SK-MEL-5 (cell line): Measurements from ENCODE around the gene DNAJC2. TPM values are rescaled to one million over a fixed set of nuclear protein-coding genes. Genes with fewer than 3 reads are reported as not detected.

ENCODE experiments used
- DNase-seq: peaks from one replicate; pipeline ENCODE4 v3.0.0-alpha.2; 2016; ENCODE audit warnings: low read depth, low spot score
- in situ Hi-C: cut with HindIII; loops from 2 replicates; pipeline ENCODE4 v1.10.0; 2016; ENCODE audit warnings: low sequenced_read_pairs, high pct_unique_total_duplicates, low pct_unique_long_range_greater_than_20kb
- polyA plus RNA-seq, 2 experiments: library from polyadenylated mRNA; depleted of rRNA; stranded (reverse); fragments of >200 nt; gene quantifications; 2 replicates each; pipeline ENCODE4 v1.2.3, GENCODE V29; 2015
- total RNA-seq: library from RNA; depleted of rRNA; stranded (reverse); fragments of >200 nt; shearing (Covaris generic); gene quantifications from 2 replicates; pipeline ENCODE4 v1.2.3, GENCODE V29; 2014; rRNA removed

Gene DNAJC2
- 42.6 and 44.3 TPM in 2 replicates for total RNA-seq
- polyA plus RNA-seq (2015; cell fraction: cytosol; rRNA removed) = 32.2 and 37.8 TPM in 2 replicates
- 149 and 154 TPM in 2 replicates for polyA plus RNA-seq (2015; cell fraction: nucleus; rRNA removed)

- peak; percentile 96 for DNase-seq
- in situ Hi-C loops = loop anchor here (5.0 kb wide), 1 partner anchor 37 kb away; no protein-coding TSS in a partner anchor
Observed at GRCh38 chr7:103344453-103345149, at the start of gene DNAJC2. Gene DNAJC2 (minus strand): TSS chr7:103344767. CDS start chr7:103344622, 145 bp downstream.

DNA sequence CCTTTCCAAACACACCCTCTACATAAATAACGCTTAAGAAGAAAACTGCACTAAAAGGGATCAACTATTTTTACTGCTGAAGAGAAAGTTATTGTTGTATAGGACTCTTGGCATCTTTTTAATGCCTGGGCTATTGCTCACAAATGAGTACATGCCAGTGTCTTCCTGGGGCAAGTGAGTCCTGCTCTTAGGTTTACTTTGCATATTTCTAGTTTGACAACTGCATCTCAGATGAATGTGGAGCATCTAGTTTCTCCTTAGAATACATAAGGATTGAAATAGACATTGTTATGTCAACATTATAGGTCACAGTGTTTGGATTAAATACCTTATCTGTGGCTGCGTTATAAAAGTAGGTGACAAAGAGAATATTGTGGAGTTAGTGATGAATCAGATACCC is 47.4 kb upstream of the DNAJC2 start:
- no peak for DNase-seq
- in situ Hi-C loops = no loop called here

- in situ Hi-C loops = no loop called here
- no peak for DNase-seq
Observed at GRCh38 chr7:103391150-103391549, 46.6 kb upstream of the DNAJC2 start.

DNA sequence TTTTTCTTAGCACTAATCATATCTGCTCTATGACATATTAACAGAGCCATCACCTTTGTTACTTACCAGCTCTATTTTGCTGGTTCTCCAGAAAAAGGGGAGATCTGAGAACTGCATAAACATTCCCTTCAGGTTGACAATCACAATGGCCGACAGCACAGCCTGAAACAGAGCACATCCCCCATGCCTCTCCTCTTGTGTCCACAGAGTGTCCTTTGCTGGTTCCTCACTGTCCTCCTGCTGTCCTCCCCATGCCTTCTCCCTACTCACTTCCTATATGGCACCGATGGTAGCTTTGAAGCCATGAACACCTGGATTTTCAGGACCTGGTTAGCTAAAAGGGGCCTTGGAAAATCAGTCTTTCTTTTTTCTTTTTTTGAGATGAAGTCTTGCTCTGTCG is 44.7 kb upstream of the DNAJC2 start:
- in situ Hi-C loops = no loop called here
- DNase-seq = no peak

- no peak for DNase-seq
- in situ Hi-C loops = no loop called here
Observed at GRCh38 chr7:103388469-103389140, 44.0 kb upstream of the DNAJC2 start.

- in situ Hi-C loops = no loop called here
Observed at GRCh38 chr7:103387242-103387641, 42.7 kb upstream of the DNAJC2 start.

GRCh38 chr7:103382032-103382402 is 37.5 kb upstream of the DNAJC2 start:
- no peak for DNase-seq
- in situ Hi-C loops = no loop called here

More at GRCh38 chr7:103387242-103387641, 42.7 kb upstream of the DNAJC2 start:
- DNase-seq = no peak

DNA sequence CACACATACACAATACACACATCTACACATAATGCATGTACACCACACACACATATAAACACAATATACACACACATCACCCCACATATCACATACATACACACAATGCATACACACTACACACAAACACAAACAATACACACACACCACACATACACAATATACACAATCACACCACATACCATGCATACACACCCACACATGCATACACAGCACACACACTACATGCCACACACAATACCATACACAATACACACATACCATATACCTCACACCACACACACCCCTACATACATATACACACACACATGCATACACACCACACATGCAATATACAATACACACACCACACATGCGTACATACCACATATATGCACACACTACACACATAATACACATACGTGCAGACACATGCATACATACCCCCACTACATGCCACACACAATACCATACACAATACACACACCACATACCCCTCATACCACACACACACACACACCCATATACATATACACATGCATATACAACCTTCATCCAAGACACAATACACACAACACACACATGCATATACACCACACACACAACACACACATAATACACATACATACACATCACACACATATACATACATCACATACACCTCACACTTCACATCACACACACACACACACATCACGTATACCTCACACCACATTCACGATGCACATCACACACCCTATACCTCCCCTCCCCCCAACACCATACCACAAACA is 36.9 kb upstream of the DNAJC2 start:
- in situ Hi-C loops = no loop called here
- no peak for DNase-seq

GRCh38 chr7:103380395-103381191 is 36.0 kb upstream of the DNAJC2 start:
- DNase-seq = no peak
- in situ Hi-C loops = no loop called here

DNA sequence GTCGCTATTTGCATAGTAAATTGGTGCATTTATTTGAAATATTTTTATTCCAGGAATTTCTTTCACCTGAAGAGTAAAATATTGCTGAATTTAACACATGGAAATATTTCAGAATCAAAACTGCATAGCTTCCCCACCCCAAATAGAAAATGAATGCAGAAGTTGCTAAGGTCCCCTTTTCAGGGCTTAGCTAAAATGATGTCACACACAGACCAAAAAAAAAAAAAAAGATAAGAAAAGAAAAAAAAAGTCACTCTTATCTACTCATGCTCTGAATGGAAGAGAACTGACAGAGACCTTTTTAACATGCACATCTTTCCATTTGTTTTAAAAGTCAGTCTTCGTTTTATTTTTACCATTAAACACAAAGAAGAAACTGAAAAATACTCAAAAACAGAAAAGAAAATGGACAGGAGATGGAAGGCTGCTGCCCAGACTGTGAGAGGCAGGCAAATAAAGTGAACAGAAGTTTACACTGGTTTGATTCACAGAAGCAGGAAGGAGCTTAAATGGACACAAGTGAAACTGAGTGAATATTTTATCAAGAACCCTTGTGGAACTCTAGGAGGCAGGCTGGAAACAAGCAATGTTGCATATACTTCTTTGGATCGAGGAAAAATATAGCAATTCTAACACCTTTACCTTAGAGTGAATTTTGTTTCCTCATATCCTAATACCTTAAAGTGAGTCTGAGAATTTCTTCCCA is 34.9 kb upstream of the DNAJC2 start:
- in situ Hi-C loops = no loop called here

DNA sequence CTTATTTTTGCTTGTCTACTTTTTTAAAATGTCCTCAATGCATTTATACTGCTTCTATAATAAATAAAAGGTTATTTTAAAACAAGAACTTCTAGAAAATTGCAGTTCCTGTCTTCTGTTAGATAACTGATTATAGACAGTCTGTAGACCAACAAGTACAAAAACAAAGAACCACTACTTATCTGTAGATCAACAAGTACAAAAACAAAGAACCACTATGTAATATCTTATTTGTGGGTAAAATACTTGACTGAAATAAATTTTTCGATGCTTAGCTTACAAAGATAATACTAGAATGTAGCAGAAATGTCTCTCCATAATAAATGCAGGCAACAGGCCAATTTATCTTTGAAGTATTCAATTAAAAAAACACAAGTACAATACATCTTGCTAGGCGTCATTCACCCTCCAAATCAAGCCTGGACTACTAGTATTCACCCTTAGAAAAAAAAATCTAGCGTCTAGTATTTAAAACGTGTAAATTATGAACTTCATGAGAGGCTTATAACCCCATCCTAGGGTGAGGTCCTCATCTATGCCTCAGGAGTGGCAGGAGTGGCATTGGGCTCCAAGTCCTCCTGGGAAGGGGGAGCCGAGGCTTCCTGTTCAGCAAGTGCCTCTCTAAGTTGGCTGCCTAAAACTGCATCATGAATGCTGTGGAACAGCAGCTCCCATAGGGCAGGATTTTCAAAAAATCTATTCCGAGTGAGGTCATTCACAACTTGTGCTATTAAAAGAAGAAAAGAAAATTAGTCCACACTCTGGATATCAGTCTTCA is 29.5 kb upstream of the DNAJC2 start:
- in situ Hi-C loops = no loop called here
- no peak for DNase-seq

More for the DNA sequence above, 34.9 kb upstream of the DNAJC2 start:
- DNase-seq = peak; percentile 41

DNA sequence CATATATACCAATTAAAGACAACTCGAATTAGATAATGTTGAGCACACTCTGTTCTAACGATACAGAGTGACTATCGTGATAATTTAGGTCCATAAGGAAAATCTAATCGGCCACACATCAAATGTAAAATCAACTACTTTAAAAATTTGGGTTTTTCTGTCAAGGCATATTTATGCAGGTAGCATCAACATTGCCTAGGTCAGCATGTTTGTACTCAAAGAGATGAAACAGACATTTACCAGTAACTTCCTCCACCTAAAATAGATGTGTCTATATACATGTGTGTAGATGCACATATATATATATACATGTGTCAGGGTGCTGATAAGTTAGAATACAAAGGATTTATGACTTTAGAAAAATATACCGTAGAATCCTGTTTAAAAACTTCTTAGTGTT is 24.9 kb upstream of the DNAJC2 start:
- DNase-seq = no peak
- in situ Hi-C loops = no loop called here

DNA sequence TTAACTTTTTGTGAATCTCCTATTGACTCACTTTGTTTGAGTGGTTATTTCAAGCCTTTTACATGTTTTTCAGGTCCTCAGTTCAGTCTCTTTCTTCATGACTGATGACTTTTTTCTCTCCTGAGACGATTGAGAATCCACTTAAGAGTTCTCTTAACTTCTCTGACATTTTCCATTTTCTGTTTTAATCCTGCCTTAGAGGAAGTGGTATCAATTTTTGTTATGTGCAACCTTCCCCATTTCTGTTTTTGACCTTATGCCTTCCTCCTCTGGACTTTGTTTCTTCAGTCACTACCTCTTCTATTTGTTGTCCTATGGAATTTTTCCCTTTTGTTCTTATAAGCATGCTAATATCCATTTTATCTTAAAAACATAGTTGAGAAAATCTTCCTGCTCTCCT is 5.2 kb upstream of the DNAJC2 start:
- in situ Hi-C loops = no loop called here
- no peak for DNase-seq

- no peak for DNase-seq
- in situ Hi-C loops = no loop called here
Observed at GRCh38 chr7:103348959-103349358, 4.4 kb upstream of the DNAJC2 start.

DNA sequence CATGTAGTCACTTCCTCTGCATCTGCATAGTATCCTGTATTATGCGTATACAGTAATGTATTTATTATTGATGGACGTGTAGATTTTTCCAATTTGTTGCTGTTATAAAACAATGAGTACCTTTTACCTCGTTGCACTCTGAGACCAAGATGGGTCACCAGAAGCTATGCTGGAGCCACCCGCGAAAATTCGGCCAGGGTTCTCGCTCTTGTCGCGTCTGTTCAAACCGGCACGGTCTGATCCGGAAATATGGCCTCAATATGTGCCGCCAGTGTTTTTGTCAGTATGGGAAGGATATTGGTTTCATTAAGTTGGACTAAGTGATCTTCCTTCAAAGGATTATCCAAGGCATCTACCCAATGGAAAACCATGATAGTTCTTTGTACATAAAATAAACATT is 3.9 kb upstream of the DNAJC2 start:
- no peak for DNase-seq

GRCh38 chr7:103347507-103348267 is 3.1 kb upstream of the DNAJC2 start, which contains the start of gene PSMC2:
Gene PSMC2 (plus strand): TSS chr7:103347643. CDS start chr7:103347712, 69 bp downstream.
- in situ Hi-C loops = no loop called here
- peak; percentile 96 for DNase-seq

More for the DNA sequence above, 3.9 kb upstream of the DNAJC2 start:
- in situ Hi-C loops = no loop called here
